Neural cell (in vitro differentiated cells): Measurements from ENCODE around the gene OR8B4.

Source experiments
- CTCF ChIP-seq: fragments of 450-650 bp; IDR thresholded peaks from 2 replicates; pipeline ENCODE4 v1.5.1; 2014; ENCODE audit warnings: antibody characterized with exemption, mild to moderate bottlenecking, moderate library complexity; ENCODE audit not compliant: poor library complexity, severe bottlenecking
- EZH2 ChIP-seq: fragments of 200-600, 300-800 bp; shearing (Covaris generic), sonication (generic); IDR thresholded peaks from 2 replicates; pipeline ENCODE4 v1.6.1; 2014; ENCODE audit warnings: antibody characterized with exemption, low read length, borderline replicate concordance, mild to moderate bottlenecking; ENCODE audit not compliant: insufficient read depth, poor library complexity, severe bottlenecking
- SMC3 ChIP-seq: fragments of 450-650 bp; conservative IDR thresholded peaks from 2 replicates; pipeline ENCODE4 v1.6.1; 2014; ENCODE audit warnings: antibody characterized with exemption, mild to moderate bottlenecking, moderate library complexity; ENCODE audit not compliant: poor library complexity

- no peak for TF ChIP-seq CTCF
- no peak for TF ChIP-seq EZH2
- no peak for TF ChIP-seq SMC3
Measured at GRCh38 chr11:124442442-124442841, 17.8 kb upstream of the OR8B4 start.
